A549 (cell line): ENCODE data around the gene LACC1. TPM values are rescaled to one million over a fixed set of nuclear protein-coding genes. Genes with fewer than 3 reads are reported as not detected.

Experiments
- ATAC-seq, 2 experiments: fragments of 200-7000 bp in 1 of 2; fragments of >200 bp in 1 of 2; cut with Nextera tagmentation in 1 of 2; cut with Tn5 transposase in 1 of 2; 3 replicates each; pipeline versions ENCODE4 v1.8.0 to v1.9.1; 2018 to 2020; ENCODE audit warnings: mild to moderate bottlenecking in 1 of 2, moderate library complexity in 1 of 2
- CTCF ChIA-PET: fragments of 300-600 bp; sonication (Branson Sonifier 250); formaldehyde crosslinking; extraction: SDS; loops from one replicate; lab custom pipeline; 2021; ENCODE audit warnings: antibody characterized with exemption, inconsistent platforms; lab: Yijun Ruan, JAX
- POLR2A ChIA-PET: fragments of 350-600 bp; formaldehyde crosslinking; extraction: SDS; loops from one replicate; lab custom pipeline; 2021; ENCODE audit warnings: antibody characterized with exemption, inconsistent platforms; lab: Yijun Ruan, JAX
- DNase-seq, 2 experiments: peaks; one replicate each; pipeline versions ENCODE4 v3.0.0 to v3.0.0-alpha.2; 2011 to 2016; ENCODE audit warnings: low read depth in 1 of 2, low spot score in 1 of 2
- FAIRE-seq: peaks from 2 replicates; lab custom pipeline; 2011; peaks lifted over from hg19 to GRCh38; lab: Jason Lieb, UNC
- H3K27ac ChIP-seq, 2 experiments: fragments of >200 bp; sonication (Bioruptor Twin); formaldehyde crosslinking; 3 replicates each; pipeline ENCODE4 v1.5.1; 2016 to 2017
- H3K4me1 ChIP-seq: fragments of >200 bp; sonication (Bioruptor Twin); formaldehyde crosslinking; 3 replicates; pipeline ENCODE4 v1.6.1; 2016
- H3K4me2 ChIP-seq: fragments of >200 bp; sonication (Bioruptor Twin); formaldehyde crosslinking; 3 replicates; pipeline ENCODE4 v1.6.1; 2016
- H3K4me3 ChIP-seq: fragments of >200 bp; sonication (Bioruptor Twin); formaldehyde crosslinking; 3 replicates; pipeline ENCODE4 v1.5.1; 2016
- H3K9me3 ChIP-seq: fragments of >200 bp; sonication (Bioruptor Twin); formaldehyde crosslinking; 3 replicates; pipeline ENCODE4 v1.6.1; 2016
- CEBPB ChIP-seq, 2 experiments: fragments of >200 bp in 1 of 2; sonication (Bioruptor Twin) in 1 of 2; formaldehyde crosslinking in 1 of 2; IDR thresholded peaks; 2 replicates each; pipeline ENCODE4 v1.6.1; 2012 to 2016
- CHD2 ChIP-seq: fragments of 150-350 bp; IDR thresholded peaks from 2 replicates; pipeline ENCODE4 v1.6.1; 2014; ENCODE audit warnings: low read length; ENCODE audit not compliant: partially characterized antibody
- FOSB ChIP-seq: fragments of 250-450 bp; sonication (Bioruptor Pico); IDR thresholded peaks from 2 replicates; pipeline ENCODE4 v1.5.0; 2020; ENCODE audit warnings: mild to moderate bottlenecking, moderate library complexity
- FOSL2 ChIP-seq, 2 experiments: fragments of 450-650 bp in 1 of 2; fragments of >200 bp in 1 of 2; sonication (Bioruptor Twin) in 1 of 2; formaldehyde crosslinking; IDR thresholded peaks; 2 replicates each; pipeline versions ENCODE4 v1.5.0 to v1.6.1; 2016 to 2020; ENCODE audit warnings: mild to moderate bottlenecking in 1 of 2, moderate library complexity in 1 of 2
- HDAC2 ChIP-seq: fragments of 200-600 bp; sonication (generic); IDR thresholded peaks from 2 replicates; pipeline ENCODE4 v1.6.1; 2016
- HEYL ChIP-seq: fragments of 250-450 bp; sonication (Bioruptor Pico); IDR thresholded peaks from 2 replicates; pipeline ENCODE4 v1.8.0; 2021; ENCODE audit warnings: mild to moderate bottlenecking, moderate library complexity
- HOXA7 ChIP-seq: fragments of 250-450 bp; sonication (Bioruptor Pico); IDR thresholded peaks from 2 replicates; pipeline ENCODE4 v1.5.0; 2020; ENCODE audit warnings: mild to moderate bottlenecking, moderate library complexity
- JUN ChIP-seq, 2 experiments: fragments of >200 bp; sonication (Bioruptor Twin); formaldehyde crosslinking; IDR thresholded peaks; 2 replicates in 1 of 2; 3 replicates in 1 of 2; pipeline ENCODE4 v1.6.1; 2016 to 2017
- MAFK ChIP-seq: fragments of 450-650 bp; IDR thresholded peaks from 2 replicates; pipeline ENCODE4 v1.6.1; 2014; ENCODE audit not compliant: partially characterized antibody
- MAZ ChIP-seq: fragments of 150-350 bp; IDR thresholded peaks from 2 replicates; pipeline ENCODE4 v1.6.1; 2014; ENCODE audit warnings: antibody characterized with exemption, low read depth, low read length, borderline replicate concordance
- TP53 ChIP-seq: fragments of 250-450 bp; sonication (Bioruptor Pico); IDR thresholded peaks from 2 replicates; pipeline ENCODE4 v1.5.0; 2021; ENCODE audit warnings: mild to moderate bottlenecking, moderate library complexity
- ZFP36 ChIP-seq: fragments of 450-650 bp; IDR thresholded peaks from 2 replicates; pipeline ENCODE4 v1.6.1; 2014; ENCODE audit warnings: borderline replicate concordance; ENCODE audit not compliant: partially characterized antibody
- WGBS: methylation state at CpG from one replicate; pipeline ENCODE4 v1.1.6; 2017; ENCODE audit errors: missing lambda C conversion rate; 5-methylcytosine and 5-hydroxymethylcytosine counted together
- polyA plus RNA-seq, 4 experiments: library from polyadenylated mRNA; depleted of rRNA in 3 of 4; stranded (reverse); fragments of >200 nt; fragmentation: RNase III in 1 of 4; extraction: RNeasy Plus Mini Kit Qiagen cat#74134 plus additional on column Dnase treatment in 1 of 4; gene quantifications; 2 replicates in 3 of 4; 3 replicates in 1 of 4; pipeline ENCODE4 v1.2.3, GENCODE V29; 2011 to 2017
- TF ChIP-seq, protein P1 (sequence below): fragments of 250-450 bp; sonication (Bioruptor Pico); IDR thresholded peaks from 2 replicates; pipeline ENCODE4 v1.5.0; 2021; ENCODE audit warnings: mild to moderate bottlenecking, moderate library complexity, borderline replicate concordance
- TF ChIP-seq, protein P2 (sequence below): IDR thresholded peaks from 2 replicates; pipeline ENCODE4 v1.6.1; 2012
- TF ChIP-seq, protein P3 (sequence below): IDR thresholded peaks from 2 replicates; pipeline ENCODE4 v1.6.1; 2012; ENCODE audit warnings: low read depth, borderline replicate concordance
- TF ChIP-seq, protein P4 (sequence below): fragments of 200-600 bp; sonication (generic); IDR thresholded peaks from 2 replicates; pipeline ENCODE4 v1.6.1; 2016; ENCODE audit warnings: antibody characterized with exemption, mild to moderate bottlenecking, moderate library complexity
- TF ChIP-seq, protein P5 (sequence below): fragments of 150-350 bp; IDR thresholded peaks from 2 replicates; pipeline ENCODE4 v1.6.1; 2014; ENCODE audit warnings: low read depth, mild to moderate bottlenecking, low read length

Gene LACC1
- polyA plus RNA-seq, 2 of the 4 experiments (the other 2 are of a cell fraction), result 2.2 to 4.8 TPM

DNA sequence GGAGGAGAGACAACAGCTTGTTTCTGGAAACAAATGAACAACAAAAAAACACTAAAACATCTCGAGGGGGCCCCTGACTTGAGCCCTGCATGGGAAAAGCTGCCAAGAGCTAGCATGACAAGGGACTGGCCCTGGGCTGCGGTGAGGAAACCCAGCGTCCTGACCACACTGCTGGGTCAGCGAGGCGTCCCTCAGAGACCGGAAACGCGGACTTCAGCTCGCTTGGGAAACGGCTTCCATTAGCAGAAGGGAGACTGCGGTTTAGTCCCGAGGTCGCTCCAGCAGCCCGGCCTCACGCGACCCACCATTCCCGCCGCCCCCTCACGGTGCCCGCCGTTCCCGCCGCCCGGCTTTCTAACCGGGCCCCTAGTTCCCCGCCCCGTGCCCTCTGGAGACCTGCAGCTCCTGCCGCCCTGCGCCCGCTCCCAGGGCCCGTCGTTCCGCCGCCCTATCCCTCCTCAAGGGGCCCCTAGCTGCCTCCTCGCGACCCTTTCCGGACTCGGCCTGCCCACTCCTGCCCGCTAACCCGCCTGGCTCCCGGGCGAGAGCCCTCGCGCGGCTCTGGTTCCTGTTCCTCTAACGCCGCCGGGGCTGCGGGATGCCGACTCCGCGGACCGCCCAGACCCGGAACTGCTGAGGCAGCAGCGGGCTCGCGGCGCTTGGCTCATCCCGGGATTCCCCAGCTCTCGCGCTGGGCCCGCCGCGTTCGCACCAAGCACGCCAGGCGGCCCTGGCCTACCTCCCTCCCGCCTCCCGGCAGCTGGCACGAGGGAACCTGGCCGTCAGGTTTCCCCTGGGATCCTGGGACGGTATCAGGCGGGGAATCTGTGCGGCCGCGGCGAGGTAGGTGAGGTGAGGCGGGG, 581 bp upstream of the LACC1 start, which contains the start of gene CCDC122 (continued):
- TF ChIP-seq, protein P1, sequence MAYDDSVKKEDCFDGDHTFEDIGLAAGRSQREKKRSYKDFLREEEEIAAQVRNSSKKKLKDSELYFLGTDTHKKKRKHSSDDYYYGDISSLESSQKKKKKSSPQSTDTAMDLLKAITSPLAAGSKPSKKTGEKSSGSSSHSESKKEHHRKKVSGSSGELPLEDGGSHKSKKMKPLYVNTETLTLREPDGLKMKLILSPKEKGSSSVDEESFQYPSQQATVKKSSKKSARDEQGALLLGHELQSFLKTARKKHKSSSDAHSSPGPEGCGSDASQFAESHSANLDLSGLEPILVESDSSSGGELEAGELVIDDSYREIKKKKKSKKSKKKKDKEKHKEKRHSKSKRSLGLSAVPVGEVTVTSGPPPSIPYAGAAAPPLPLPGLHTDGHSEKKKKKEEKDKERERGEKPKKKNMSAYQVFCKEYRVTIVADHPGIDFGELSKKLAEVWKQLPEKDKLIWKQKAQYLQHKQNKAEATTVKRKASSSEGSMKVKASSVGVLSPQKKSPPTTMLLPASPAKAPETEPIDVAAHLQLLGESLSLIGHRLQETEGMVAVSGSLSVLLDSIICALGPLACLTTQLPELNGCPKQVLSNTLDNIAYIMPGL (CRISPR knock-in tag), result no peak
- peak; percentile 65 for TF ChIP-seq CHD2
- TF ChIP-seq JUN (IDR thresholded peaks at IDR 0.05), result peak in 1 of 2 experiments; percentile 70; a peak in 2 of 5 replicates

DNA sequence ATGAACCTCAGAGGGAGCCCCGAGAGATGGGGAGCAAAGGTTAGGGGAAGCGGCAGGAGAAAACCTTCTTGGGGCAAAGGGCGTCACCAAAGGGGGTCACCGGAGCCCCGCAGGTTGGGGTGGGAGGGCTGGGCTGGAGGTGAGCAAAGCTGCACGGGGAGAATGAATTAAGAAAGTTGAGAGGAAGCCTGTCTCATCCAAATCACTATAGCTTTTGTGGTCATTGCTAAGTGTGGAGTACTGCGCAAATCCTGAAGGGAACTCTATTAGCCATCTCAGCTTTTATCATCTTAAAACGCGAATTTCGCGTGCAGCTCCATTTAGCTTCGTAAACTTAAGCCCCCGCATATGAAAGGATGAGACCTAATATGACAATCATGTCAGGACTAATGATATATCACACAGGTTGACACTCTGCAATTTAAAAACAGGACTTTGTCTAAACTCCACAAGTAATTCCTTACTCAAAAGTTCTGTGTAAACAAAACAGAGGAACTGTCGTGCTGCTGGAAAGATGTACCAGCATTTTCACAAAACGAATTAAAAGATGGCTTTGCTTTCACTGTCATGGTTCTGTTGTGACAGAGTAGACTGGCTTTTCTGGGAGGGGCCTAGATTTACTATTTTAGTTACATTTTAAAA, 631 bp downstream of the LACC1 start:
- DNase-seq (no peak), FAIRE-seq (no peak), ATAC-seq (peak; percentile 25 to 35; a peak in 3 of 6 replicates)
- Histone ChIP-seq H3K27ac (peak overlapping the region; percentile 95 to 96), H3K9me3 (no peaks in the 10 kb centered on the region), H3K4me1 (peaks cover 11% of the 10 kb centered on the region; the same call in 2 of the 3 replicates), H3K4me2 (peak overlapping the region; percentile 96), H3K4me3 (peak overlapping the region; percentile 80)
- CTCF ChIA-PET, result interaction anchor here (0.7 kb wide), 1 partner anchor 67 kb away, joined by 3 read pairs; no protein-coding TSS in a partner anchor
- POLR2A ChIA-PET, result interaction anchor here (0.6 to 2.5 kb wide), 2 partner anchors 75 to 556 kb away, joined by 4 to 13 read pairs; no protein-coding TSS in a partner anchor
- WGBS, result 41% methylated on average over 13 of the region's 15 CpGs
- TF ChIP-seq, protein P2, sequence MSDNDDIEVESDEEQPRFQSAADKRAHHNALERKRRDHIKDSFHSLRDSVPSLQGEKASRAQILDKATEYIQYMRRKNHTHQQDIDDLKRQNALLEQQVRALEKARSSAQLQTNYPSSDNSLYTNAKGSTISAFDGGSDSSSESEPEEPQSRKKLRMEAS, result no peak
- TF ChIP-seq MAFK (no peak), MAZ (no peak), CHD2 (no peak), HDAC2 (no peak), TP53 (CRISPR knock-in tag) (no peak), HOXA7 (no peak), FOSL2 (IDR thresholded peaks at IDR 0.05) (no peak), FOSL2 (CRISPR knock-in tag; IDR thresholded peaks at IDR 0.05) (no peak), JUN (IDR thresholded peaks at IDR 0.05) (no peak), FOSB (no peak), HEYL (CRISPR knock-in tag) (no peak), CEBPB (IDR thresholded peaks at IDR 0.05) (no peak), ZFP36 (no peak)
- TF ChIP-seq, protein P3, sequence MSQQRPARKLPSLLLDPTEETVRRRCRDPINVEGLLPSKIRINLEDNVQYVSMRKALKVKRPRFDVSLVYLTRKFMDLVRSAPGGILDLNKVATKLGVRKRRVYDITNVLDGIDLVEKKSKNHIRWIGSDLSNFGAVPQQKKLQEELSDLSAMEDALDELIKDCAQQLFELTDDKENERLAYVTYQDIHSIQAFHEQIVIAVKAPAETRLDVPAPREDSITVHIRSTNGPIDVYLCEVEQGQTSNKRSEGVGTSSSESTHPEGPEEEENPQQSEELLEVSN, result no peak
- TF ChIP-seq, protein P4, sequence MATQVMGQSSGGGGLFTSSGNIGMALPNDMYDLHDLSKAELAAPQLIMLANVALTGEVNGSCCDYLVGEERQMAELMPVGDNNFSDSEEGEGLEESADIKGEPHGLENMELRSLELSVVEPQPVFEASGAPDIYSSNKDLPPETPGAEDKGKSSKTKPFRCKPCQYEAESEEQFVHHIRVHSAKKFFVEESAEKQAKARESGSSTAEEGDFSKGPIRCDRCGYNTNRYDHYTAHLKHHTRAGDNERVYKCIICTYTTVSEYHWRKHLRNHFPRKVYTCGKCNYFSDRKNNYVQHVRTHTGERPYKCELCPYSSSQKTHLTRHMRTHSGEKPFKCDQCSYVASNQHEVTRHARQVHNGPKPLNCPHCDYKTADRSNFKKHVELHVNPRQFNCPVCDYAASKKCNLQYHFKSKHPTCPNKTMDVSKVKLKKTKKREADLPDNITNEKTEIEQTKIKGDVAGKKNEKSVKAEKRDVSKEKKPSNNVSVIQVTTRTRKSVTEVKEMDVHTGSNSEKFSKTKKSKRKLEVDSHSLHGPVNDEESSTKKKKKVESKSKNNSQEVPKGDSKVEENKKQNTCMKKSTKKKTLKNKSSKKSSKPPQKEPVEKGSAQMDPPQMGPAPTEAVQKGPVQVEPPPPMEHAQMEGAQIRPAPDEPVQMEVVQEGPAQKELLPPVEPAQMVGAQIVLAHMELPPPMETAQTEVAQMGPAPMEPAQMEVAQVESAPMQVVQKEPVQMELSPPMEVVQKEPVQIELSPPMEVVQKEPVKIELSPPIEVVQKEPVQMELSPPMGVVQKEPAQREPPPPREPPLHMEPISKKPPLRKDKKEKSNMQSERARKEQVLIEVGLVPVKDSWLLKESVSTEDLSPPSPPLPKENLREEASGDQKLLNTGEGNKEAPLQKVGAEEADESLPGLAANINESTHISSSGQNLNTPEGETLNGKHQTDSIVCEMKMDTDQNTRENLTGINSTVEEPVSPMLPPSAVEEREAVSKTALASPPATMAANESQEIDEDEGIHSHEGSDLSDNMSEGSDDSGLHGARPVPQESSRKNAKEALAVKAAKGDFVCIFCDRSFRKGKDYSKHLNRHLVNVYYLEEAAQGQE, result no peak
- TF ChIP-seq, protein P1 (CRISPR knock-in tag), result no peak
- TF ChIP-seq, protein P5, sequence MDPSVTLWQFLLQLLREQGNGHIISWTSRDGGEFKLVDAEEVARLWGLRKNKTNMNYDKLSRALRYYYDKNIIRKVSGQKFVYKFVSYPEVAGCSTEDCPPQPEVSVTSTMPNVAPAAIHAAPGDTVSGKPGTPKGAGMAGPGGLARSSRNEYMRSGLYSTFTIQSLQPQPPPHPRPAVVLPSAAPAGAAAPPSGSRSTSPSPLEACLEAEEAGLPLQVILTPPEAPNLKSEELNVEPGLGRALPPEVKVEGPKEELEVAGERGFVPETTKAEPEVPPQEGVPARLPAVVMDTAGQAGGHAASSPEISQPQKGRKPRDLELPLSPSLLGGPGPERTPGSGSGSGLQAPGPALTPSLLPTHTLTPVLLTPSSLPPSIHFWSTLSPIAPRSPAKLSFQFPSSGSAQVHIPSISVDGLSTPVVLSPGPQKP, result no peak
